ENCODE measurements around the gene SNRPN.

SNRPN gene

GRCh38 chr15:24976932-24977331 is 22.1 kb downstream of the SNRPN start:
- no peak for DNase-seq (ENCODE audit: low spot score)
- H3K9ac ChIP-seq (ENCODE audit: low read depth, low read length, poor library complexity), result no peak overlapping the region
- H2AFZ ChIP-seq (ENCODE audit: low read length), result no peak overlapping the region
- H3K9me3 ChIP-seq (replicated peaks in 1 of 2; ENCODE audit: control insufficient read depth in 2 of 2, insufficient read depth in 1 of 2, low read depth in 1 of 2, low read length in 2 of 2), result no peaks in the 10 kb centered on the region
- H2BK120ac ChIP-seq (ENCODE audit: low read depth, low read length), result no peak overlapping the region
- peaks cover 24 to 96% of the 10 kb centered on the region in 2 donors for H3K36me3 ChIP-seq (replicated peaks in 1 of 2; ENCODE audit: control insufficient read depth in 2 of 2, insufficient read depth in 2 of 2, low read length in 2 of 2)
- no peak overlapping the region for H3K23ac ChIP-seq (ENCODE audit: low read depth, low read length, poor library complexity)
- no peak overlapping the region for H3K4me2 ChIP-seq (ENCODE audit: insufficient read depth, low read length, poor library complexity, severe bottlenecking)
- no peak overlapping the region for H2BK5ac ChIP-seq (ENCODE audit: low read length)
- no peaks in the 10 kb centered on the region for H3K4me1 ChIP-seq (ENCODE audit: control insufficient read depth in 2 of 2, insufficient read depth in 1 of 2, low read depth in 1 of 2, low read length in 2 of 2)
- no peak overlapping the region for H2BK15ac ChIP-seq (ENCODE audit: low read length)
- no peak overlapping the region for H2BK12ac ChIP-seq (ENCODE audit: low read length)
- no peak overlapping the region for H3K4me3 ChIP-seq (ENCODE audit: low read length in 2 of 2)
- no peak overlapping the region for H4K91ac ChIP-seq (ENCODE audit: low read depth, low read length, poor library complexity)
- no CpG with 5 or more reads among the region's 3 CpGs for WGBS, 2 donors (ENCODE audit: extremely low coverage in 2 of 2, insufficient read length in 2 of 2, insufficient replicate concordance in 1 of 2)
- no peaks in the 10 kb centered on the region for H3K27me3 ChIP-seq (ENCODE audit: control insufficient read depth in 3 of 3, insufficient read depth in 3 of 3, low read depth in 1 of 3, low read length in 3 of 3)
- H3K14ac ChIP-seq (ENCODE audit: low read length), result no peak overlapping the region
- H2AK5ac ChIP-seq (ENCODE audit: low read depth, low read length), result no peak overlapping the region
- no peak overlapping the region for H4K8ac ChIP-seq (ENCODE audit: low read depth, low read length)
- no peak overlapping the region for H3K27ac ChIP-seq (replicated peaks; ENCODE audit: low read length)
- no peak overlapping the region for H3K4ac ChIP-seq (ENCODE audit: low read length)
- no peaks in the 10 kb centered on the region for H3K79me1 ChIP-seq (ENCODE audit: low read depth, low read length)
- no peak overlapping the region for H3K18ac ChIP-seq (ENCODE audit: low read length)

DNA sequence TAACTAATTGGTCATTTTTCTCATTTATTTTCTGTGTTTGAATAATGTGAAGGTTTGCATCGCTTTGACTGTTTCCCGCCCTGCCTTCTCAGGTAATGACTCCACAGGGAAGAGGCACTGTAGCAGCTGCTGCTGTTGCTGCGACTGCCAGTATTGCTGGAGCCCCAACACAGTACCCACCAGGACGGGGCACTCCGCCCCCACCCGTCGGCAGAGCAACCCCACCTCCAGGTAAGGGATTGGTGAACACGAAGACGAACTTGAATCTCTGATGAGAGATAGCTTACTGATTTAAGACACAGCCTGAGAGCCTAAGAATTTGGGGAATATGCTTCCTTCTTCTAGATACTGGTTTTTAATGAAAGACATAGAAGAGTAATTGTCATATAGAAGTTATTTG is 22.9 kb downstream of the SNRPN start:
- Histone ChIP-seq H3K4me2 (ENCODE audit: insufficient read depth, low read length, poor library complexity, severe bottlenecking) (no peak overlapping the region), H3K36me3 (replicated peaks in 1 of 2; ENCODE audit: control insufficient read depth in 2 of 2, insufficient read depth in 2 of 2, low read length in 2 of 2) (peaks cover 24 to 97% of the 10 kb centered on the region in 2 donors), H2AFZ (ENCODE audit: low read length) (no peak overlapping the region), H2BK5ac (ENCODE audit: low read length) (no peak overlapping the region), H3K14ac (ENCODE audit: low read length) (no peak overlapping the region), H2BK15ac (ENCODE audit: low read length) (no peak overlapping the region), H3K27me3 (ENCODE audit: control insufficient read depth in 3 of 3, insufficient read depth in 3 of 3, low read depth in 1 of 3, low read length in 3 of 3) (no peaks in the 10 kb centered on the region), H3K27ac (replicated peaks; ENCODE audit: low read length) (no peak overlapping the region), H4K91ac (ENCODE audit: low read depth, low read length, poor library complexity) (no peak overlapping the region), H3K9me3 (replicated peaks in 1 of 2; ENCODE audit: control insufficient read depth in 2 of 2, insufficient read depth in 1 of 2, low read depth in 1 of 2, low read length in 2 of 2) (no peaks in the 10 kb centered on the region), H2BK120ac (ENCODE audit: low read depth, low read length) (no peak overlapping the region), H3K4me1 (ENCODE audit: control insufficient read depth in 2 of 2, insufficient read depth in 1 of 2, low read depth in 1 of 2, low read length in 2 of 2) (no peaks in the 10 kb centered on the region), H3K79me1 (ENCODE audit: low read depth, low read length) (no peaks in the 10 kb centered on the region), H3K4ac (ENCODE audit: low read length) (no peak overlapping the region), H2BK12ac (ENCODE audit: low read length) (no peak overlapping the region), H3K23ac (ENCODE audit: low read depth, low read length, poor library complexity) (no peak overlapping the region), H2AK5ac (ENCODE audit: low read depth, low read length) (no peak overlapping the region), H3K9ac (ENCODE audit: low read depth, low read length, poor library complexity) (no peak overlapping the region), H4K8ac (ENCODE audit: low read depth, low read length) (no peak overlapping the region), H3K18ac (ENCODE audit: low read length) (no peak overlapping the region), H3K4me3 (ENCODE audit: low read length in 2 of 2) (no peak overlapping the region)
- DNase-seq (ENCODE audit: low spot score), result no peak
- no CpG with 5 or more reads among the region's 9 CpGs for WGBS, 2 donors (ENCODE audit: extremely low coverage in 2 of 2, insufficient read length in 2 of 2, insufficient replicate concordance in 1 of 2)

- no CpG with 5 or more reads among the region's 7 CpGs for WGBS, 2 donors (ENCODE audit: extremely low coverage in 2 of 2, insufficient read length in 2 of 2, insufficient replicate concordance in 1 of 2)
- Histone ChIP-seq H3K4me2 (ENCODE audit: insufficient read depth, low read length, poor library complexity, severe bottlenecking) (no peak overlapping the region), H3K4ac (ENCODE audit: low read length) (no peak overlapping the region), H3K27ac (replicated peaks; ENCODE audit: low read length) (no peak overlapping the region), H3K14ac (ENCODE audit: low read length) (no peak overlapping the region), H3K9ac (ENCODE audit: low read depth, low read length, poor library complexity) (no peak overlapping the region), H4K8ac (ENCODE audit: low read depth, low read length) (no peak overlapping the region), H2BK15ac (ENCODE audit: low read length) (no peak overlapping the region), H3K18ac (ENCODE audit: low read length) (no peak overlapping the region), H3K23ac (ENCODE audit: low read depth, low read length, poor library complexity) (no peak overlapping the region), H2BK5ac (ENCODE audit: low read length) (no peak overlapping the region), H3K4me1 (ENCODE audit: control insufficient read depth in 2 of 2, insufficient read depth in 1 of 2, low read depth in 1 of 2, low read length in 2 of 2) (no peaks in the 10 kb centered on the region), H3K79me1 (ENCODE audit: low read depth, low read length) (no peaks in the 10 kb centered on the region), H2BK120ac (ENCODE audit: low read depth, low read length) (no peak overlapping the region), H3K4me3 (ENCODE audit: low read length in 2 of 2) (no peak overlapping the region), H3K9me3 (replicated peaks in 1 of 2; ENCODE audit: control insufficient read depth in 2 of 2, insufficient read depth in 1 of 2, low read depth in 1 of 2, low read length in 2 of 2) (no peaks in the 10 kb centered on the region), H2AK5ac (ENCODE audit: low read depth, low read length) (no peak overlapping the region), H2BK12ac (ENCODE audit: low read length) (no peak overlapping the region), H4K91ac (ENCODE audit: low read depth, low read length, poor library complexity) (no peak overlapping the region), H3K36me3 (replicated peaks in 1 of 2; ENCODE audit: control insufficient read depth in 2 of 2, insufficient read depth in 2 of 2, low read length in 2 of 2) (peaks cover 0 to 97% of the 10 kb centered on the region in 2 donors), H3K27me3 (ENCODE audit: control insufficient read depth in 3 of 3, insufficient read depth in 3 of 3, low read depth in 1 of 3, low read length in 3 of 3) (no peaks in the 10 kb centered on the region), H2AFZ (ENCODE audit: low read length) (no peak overlapping the region)
- no peak for DNase-seq (ENCODE audit: low spot score)
These were observed 30.4 kb downstream of the SNRPN start for GRCh38 chr15:24985224-24985623.

DNA sequence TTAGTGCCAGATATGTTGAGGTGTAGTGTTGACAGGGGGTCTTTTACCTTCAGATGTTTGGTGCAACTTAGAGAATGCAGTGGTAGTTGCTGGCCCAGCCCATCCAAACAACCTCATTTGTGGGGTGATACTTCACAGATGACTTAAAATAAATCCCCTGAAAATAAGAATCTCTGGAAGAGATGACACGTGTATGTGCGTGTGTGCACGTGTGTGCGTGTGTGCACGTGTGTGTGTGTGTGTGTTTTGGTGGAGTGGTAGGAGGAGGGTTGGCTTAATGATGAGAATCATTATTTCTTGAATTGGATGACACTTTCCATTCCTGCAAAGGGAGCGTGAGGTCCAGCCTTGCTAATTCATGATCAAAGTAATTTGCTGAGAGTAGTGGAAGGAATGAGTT is 31.9 kb downstream of the SNRPN start:
- Histone ChIP-seq H3K4ac (ENCODE audit: low read length) (no peak overlapping the region), H2AK5ac (ENCODE audit: low read depth, low read length) (no peak overlapping the region), H3K4me3 (ENCODE audit: low read length in 2 of 2) (no peak overlapping the region), H3K14ac (ENCODE audit: low read length) (no peak overlapping the region), H2BK5ac (ENCODE audit: low read length) (no peak overlapping the region), H3K18ac (ENCODE audit: low read length) (no peak overlapping the region), H2BK12ac (ENCODE audit: low read length) (no peak overlapping the region), H3K23ac (ENCODE audit: low read depth, low read length, poor library complexity) (no peak overlapping the region), H3K36me3 (replicated peaks in 1 of 2; ENCODE audit: control insufficient read depth in 2 of 2, insufficient read depth in 2 of 2, low read length in 2 of 2) (peaks cover 0 to 97% of the 10 kb centered on the region in 2 donors), H3K9me3 (replicated peaks in 1 of 2; ENCODE audit: control insufficient read depth in 2 of 2, insufficient read depth in 1 of 2, low read depth in 1 of 2, low read length in 2 of 2) (no peaks in the 10 kb centered on the region), H4K91ac (ENCODE audit: low read depth, low read length, poor library complexity) (no peak overlapping the region), H4K8ac (ENCODE audit: low read depth, low read length) (no peak overlapping the region), H3K27me3 (ENCODE audit: control insufficient read depth in 3 of 3, insufficient read depth in 3 of 3, low read depth in 1 of 3, low read length in 3 of 3) (no peaks in the 10 kb centered on the region), H3K4me2 (ENCODE audit: insufficient read depth, low read length, poor library complexity, severe bottlenecking) (no peak overlapping the region), H3K27ac (replicated peaks; ENCODE audit: low read length) (no peak overlapping the region), H3K9ac (ENCODE audit: low read depth, low read length, poor library complexity) (no peak overlapping the region), H2BK15ac (ENCODE audit: low read length) (no peak overlapping the region), H2BK120ac (ENCODE audit: low read depth, low read length) (no peak overlapping the region), H3K79me1 (ENCODE audit: low read depth, low read length) (no peaks in the 10 kb centered on the region), H2AFZ (ENCODE audit: low read length) (no peak overlapping the region), H3K4me1 (ENCODE audit: control insufficient read depth in 2 of 2, insufficient read depth in 1 of 2, low read depth in 1 of 2, low read length in 2 of 2) (no peaks in the 10 kb centered on the region)
- no CpG with 5 or more reads among the region's 6 CpGs for WGBS, 2 donors (ENCODE audit: extremely low coverage in 2 of 2, insufficient read length in 2 of 2, insufficient replicate concordance in 1 of 2)
- no peak for DNase-seq (ENCODE audit: low spot score)

Measured in neuronal stem cell (in vitro differentiated cells).